OCI-LY7 (cell line): ENCODE measurements around the gene TPRA1. TPM values are rescaled to one million over a fixed set of nuclear protein-coding genes. Genes with fewer than 3 reads are reported as not detected.

Source experiments
- BruUV-seq: library from RNA; stranded (reverse); fragments of 400-500 nt; replicated peaks from 2 replicates; lab custom pipeline; 2021; lab: Mats Ljungman, UMichigan
- CTCF ChIA-PET: fragments of 300-600 bp; sonication (Branson Sonifier 250); formaldehyde crosslinking; loops from one replicate; lab custom pipeline; 2022; ENCODE audit warnings: antibody characterized with exemption; ENCODE audit not compliant: unreplicated experiment; lab: Charles Lee
- POLR2A ChIA-PET: fragments of 300-600 bp; sonication (Branson Sonifier 250); formaldehyde crosslinking; loops from one replicate; lab custom pipeline; 2022; ENCODE audit warnings: antibody characterized with exemption; lab: Charles Lee
- DNase-seq: peaks from one replicate; pipeline ENCODE4 v3.0.0-alpha.2; 2015; ENCODE audit warnings: low spot score
- H2AFZ ChIP-seq: fragments of 200-600 bp; sonication (generic), shearing (Covaris generic); 2 replicates; pipeline ENCODE4 v1.6.1; 2014; ENCODE audit warnings: mild to moderate bottlenecking, antibody characterized with exemption, low read length, moderate library complexity
- H3K27ac ChIP-seq: fragments of 200-600 bp; sonication (generic); 2 replicates; pipeline ENCODE4 v1.5.1; 2014; ENCODE audit warnings: mixed run types, low read depth, mild to moderate bottlenecking, moderate library complexity, low read length, inconsistent platforms; ENCODE audit not compliant: poor library complexity, severe bottlenecking
- H3K36me3 ChIP-seq: fragments of 200-600 bp; sonication (generic); 2 replicates; pipeline ENCODE4 v1.6.1; 2014; ENCODE audit warnings: mild to moderate bottlenecking, antibody characterized with exemption, low read length, moderate library complexity, mixed read lengths; ENCODE audit not compliant: insufficient read depth
- H3K4me1 ChIP-seq: fragments of 200-600 bp; sonication (generic); 2 replicates; pipeline ENCODE4 v1.5.1; 2014; ENCODE audit warnings: mild to moderate bottlenecking, low read length; ENCODE audit not compliant: insufficient read depth, poor library complexity, severe bottlenecking
- H3K4me2 ChIP-seq: fragments of 200-600 bp; sonication (generic); 2 replicates; pipeline ENCODE4 v1.6.1; 2014; ENCODE audit warnings: mild to moderate bottlenecking, low read length
- H3K4me3 ChIP-seq: fragments of 200-600 bp; sonication (generic); 2 replicates; pipeline ENCODE4 v1.5.1; 2014; ENCODE audit warnings: mild to moderate bottlenecking, low read depth, low read length; ENCODE audit not compliant: poor library complexity, severe bottlenecking
- H3K79me2 ChIP-seq: fragments of 200-600 bp; sonication (generic); 2 replicates; pipeline ENCODE4 v1.6.1; 2016; ENCODE audit warnings: low read depth, mild to moderate bottlenecking, low read length, moderate library complexity, mixed read lengths; ENCODE audit not compliant: insufficient read depth
- H3K9me2 ChIP-seq: fragments of 200-600 bp; sonication (generic); 2 replicates; pipeline ENCODE4 v1.6.1; 2016; ENCODE audit warnings: mild to moderate bottlenecking, low read length, mixed read lengths; ENCODE audit not compliant: insufficient read depth
- H3K9me3 ChIP-seq: fragments of 200-600 bp; sonication (generic); 2 replicates; pipeline ENCODE4 v1.6.1; 2014; ENCODE audit warnings: mild to moderate bottlenecking, mixed run types, low read length, mixed read lengths
- H4K20me1 ChIP-seq: fragments of 200-600 bp; sonication (generic); 2 replicates; pipeline ENCODE4 v1.6.1; 2014; ENCODE audit warnings: mild to moderate bottlenecking, antibody characterized with exemption, low read length, moderate library complexity, mixed read lengths; ENCODE audit not compliant: insufficient read depth
- CTCF ChIP-seq: fragments of 200-600 bp; sonication (generic); conservative IDR thresholded peaks from 2 replicates; pipeline ENCODE4 v1.5.1; 2014; ENCODE audit warnings: mild to moderate bottlenecking, antibody characterized with exemption, low read length, moderate library complexity, mixed read lengths
- EZH2phosphoT487 ChIP-seq: fragments of 200-600 bp; sonication (generic); IDR thresholded peaks from 2 replicates; pipeline ENCODE4 v1.6.1; 2018; ENCODE audit warnings: low read depth, borderline replicate concordance, mild to moderate bottlenecking, mixed run types, antibody characterized with exemption, low read length, moderate library complexity, mixed read lengths
- intact Hi-C: fragments of 100-400 bp; cut with micrococcal nuclease; formaldehyde crosslinking; loops from one replicate; pipeline ENCODE4 v1.10.0; 2022; ENCODE audit not compliant: unreplicated experiment
- total RNA-seq, 2 experiments: library from RNA; depleted of rRNA in 1 of 2; stranded (reverse); fragments of >200 nt in 1 of 2; shearing (Covaris generic) in 1 of 2; gene quantifications; 2 replicates each; pipeline ENCODE4 v1.2.3, GENCODE V29; 2014 to 2022

Gene TPRA1
- total RNA-seq, 2 experiments from 2014 or later, result 32.3 to 51.4 TPM

GRCh38 chr3:127577448-127577847 is 13.1 kb downstream of the TPRA1 start:
- POLR2A ChIA-PET, result no interaction called here
- no peaks in the 10 kb centered on the region for H4K20me1 ChIP-seq
- CTCF ChIA-PET, result no interaction called here

GRCh38 chr3:127574880-127575878 is 15.4 kb downstream of the TPRA1 start:
- no peak overlapping the region for H3K27ac ChIP-seq

More at GRCh38 chr3:127577448-127577847, 13.1 kb downstream of the TPRA1 start:
- BruUV-seq, result no TSS peak
- no peak overlapping the region for H3K4me2 ChIP-seq
- intact Hi-C loops, result loop anchor here (5.0 kb wide), 2 partner anchors 95 to 395 kb away; partner anchors contain the start of gene ABTB1
- no peaks in the 10 kb centered on the region for H3K4me1 ChIP-seq
- H3K27ac ChIP-seq, result no peak overlapping the region
- H2AFZ ChIP-seq, result no peak overlapping the region
- H3K4me3 ChIP-seq, result no peak overlapping the region
- H3K9me3 ChIP-seq, result no peaks in the 10 kb centered on the region
- TF ChIP-seq EZH2phosphoT487 (no peak), CTCF (no peak)
- no peaks in the 10 kb centered on the region for H3K79me2 ChIP-seq
- no peak for DNase-seq
- H3K9me2 ChIP-seq, result no peaks in the 10 kb centered on the region
- H3K36me3 ChIP-seq, result peaks cover 41% of the 10 kb centered on the region

More at GRCh38 chr3:127574880-127575878, 15.4 kb downstream of the TPRA1 start:
- Histone ChIP-seq H3K4me2 (no peak overlapping the region), H3K36me3 (peaks cover 58% of the 10 kb centered on the region), H3K4me1 (no peaks in the 10 kb centered on the region), H3K9me3 (no peaks in the 10 kb centered on the region), H3K4me3 (no peak overlapping the region), H4K20me1 (no peaks in the 10 kb centered on the region), H2AFZ (no peak overlapping the region), H3K79me2 (no peaks in the 10 kb centered on the region), H3K9me2 (no peaks in the 10 kb centered on the region)
- BruUV-seq, result no TSS peak
- ChIA-PET CTCF (interaction anchor here (0.5 to 1.4 kb wide), 3 partner anchors 13 to 210 kb away, joined by 3 to 4 read pairs (median 3); no protein-coding TSS in a partner anchor), POLR2A (no interaction called here)
- peak; percentile 89 for DNase-seq
- intact Hi-C loops, result loop anchor here (5.0 kb wide), 2 partner anchors 97 to 397 kb away; partner anchors contain the start of gene ABTB1
- TF ChIP-seq EZH2phosphoT487, result no peak
- TF ChIP-seq CTCF, result peak; percentile 94
